Activated B cell treated with CpG ODN at 0.5 μM for 24 hours (primary cell): ENCODE data around the gene ACBD3. TPM values are rescaled to one million over a fixed set of nuclear protein-coding genes. Genes with fewer than 3 reads are reported as not detected.

Experiments
- ATAC-seq: fragments of 200-7000 bp; cut with Tn5 transposase; one replicate; pipeline ENCODE4 v1.10.0; 2021; ENCODE audit warnings: low read depth, mild to moderate bottlenecking, moderate library complexity
- CTCF ChIA-PET: fragments of 350-600 bp; sonication (Branson Sonifier 250); formaldehyde crosslinking; loops from one replicate; lab custom pipeline; 2021; ENCODE audit warnings: antibody characterized with exemption; lab: Charles Lee
- POLR2A ChIA-PET: fragments of 350-600 bp; sonication (Branson Sonifier 250); formaldehyde crosslinking; loops from one replicate; lab custom pipeline; 2021; ENCODE audit warnings: antibody characterized with exemption; lab: Charles Lee
- DNase-seq: peaks from one replicate; pipeline ENCODE4 v3.0.0; 2022
- H3K27ac Mint-ChIP-seq: one replicate; pipeline ENCODE4 v1.8.0; 2020; ENCODE audit warnings: mixed read lengths
- H3K27me3 Mint-ChIP-seq: one replicate; pipeline ENCODE4 v1.8.0; 2021; ENCODE audit warnings: mixed read lengths
- H3K36me3 Mint-ChIP-seq: one replicate; pipeline ENCODE4 v1.8.0; 2021; ENCODE audit warnings: low read depth, mixed read lengths
- H3K4me1 Mint-ChIP-seq: one replicate; pipeline ENCODE4 v1.8.0; 2021; ENCODE audit warnings: mixed read lengths
- H3K4me3 Mint-ChIP-seq: one replicate; pipeline ENCODE4 v1.8.0; 2020; ENCODE audit warnings: mild to moderate bottlenecking, mixed read lengths
- H3K9me3 Mint-ChIP-seq: one replicate; pipeline ENCODE4 v1.8.0; 2020; ENCODE audit warnings: mixed read lengths
- CTCF ChIP-seq: fragments of 200-600 bp; IDR thresholded peaks from one replicate; pipeline ENCODE4 v1.8.0; 2022; ENCODE audit warnings: antibody characterized with exemption, mild to moderate bottlenecking
- intact Hi-C: fragments of 100-400 bp; cut with micrococcal nuclease; formaldehyde crosslinking; loops from one replicate; pipeline ENCODE4 v1.15.1; 2024
- total RNA-seq: library from RNA; stranded (reverse); gene quantifications from 2 replicates; pipeline ENCODE4 v1.2.3, GENCODE V29; 2022

Gene ACBD3
- total RNA-seq, 1 donor from 2014 or later, result 38.6 TPM

GRCh38 chr1:226095286-226095685 lies 91.3 kb downstream of the ACBD3 start:
- no peak for ATAC-seq
- intact Hi-C loops, result no loop called here
- no peak for DNase-seq
- Mint-ChIP-seq H3K36me3 (no peaks in the 10 kb centered on the region), H3K4me1 (peaks cover 7% of the 10 kb centered on the region), H3K27me3 (no peaks in the 10 kb centered on the region), H3K27ac (no peak overlapping the region), H3K4me3 (no peak overlapping the region), H3K9me3 (no peaks in the 10 kb centered on the region)
- no peak for TF ChIP-seq CTCF
- CTCF ChIA-PET, result interaction anchor here (1.2 kb wide), 1 partner anchor 30 kb away, joined by 3 read pairs; no protein-coding TSS in a partner anchor
- POLR2A ChIA-PET, result interaction anchor here (2.0 kb wide), 1 partner anchor 15 kb away, joined by 4 read pairs; no protein-coding TSS in a partner anchor

Other genes starting within 250 kb of the ACBD3 start
- gene LEFTY2, start 245.5 kb downstream of the ACBD3 start, total RNA-seq, result not detected in 2 replicates
- gene SDE2, start 187.4 kb downstream of the ACBD3 start, total RNA-seq, result 21.1 and 21.8 TPM in 2 replicates
- 600 and 642 TPM in 2 replicates for gene H3-3A, start 124.0 kb downstream of the ACBD3 start, total RNA-seq
- gene MIXL1, start 36.9 kb upstream of the ACBD3 start, total RNA-seq, result 0.75 and 0.93 TPM in 2 replicates
- 3.5 and 4.5 TPM in 2 replicates for gene LIN9, start 122.4 kb upstream of the ACBD3 start, total RNA-seq
- 232 and 260 TPM in 2 replicates for gene PARP1, start 221.4 kb upstream of the ACBD3 start, total RNA-seq